ENCODE measurements around the gene XRCC4. TPM values are rescaled to one million over a fixed set of nuclear protein-coding genes. Genes with fewer than 3 reads are reported as not detected.

The XRCC4 gene
- total and polyA plus RNA-seq, 2 of the 13 experiments (the other 11 are each of a cell fraction or from before 2014, with no cell fraction given) = 2.8 to 12.6 TPM

- no peak overlapping the region for H3K4me2 ChIP-seq (ENCODE audit: low read depth, low read length)
- no peaks in the 10 kb centered on the region for H3K79me2 ChIP-seq (ENCODE audit: insufficient read depth, low read length)
- no peak overlapping the region for H3K4me3 ChIP-seq (replicated peaks in 1 of 3; ENCODE audit: insufficient read depth in 1 of 3, low read depth in 2 of 3, low read length in 3 of 3)
- H3K27ac ChIP-seq (ENCODE audit: extremely low read length, insufficient read depth, low read length) = no peak overlapping the region
- FAIRE-seq = no peak
- no peak overlapping the region for H2AFZ ChIP-seq (ENCODE audit: low read length)
- 97% methylated on average over 1 of the region's 1 CpG for WGBS (ENCODE audit: low lambda C conversion rate)
- no peaks in the 10 kb centered on the region for H3K27me3 ChIP-seq (ENCODE audit: control insufficient read depth in 1 of 2, insufficient read depth in 2 of 2, low read length in 2 of 2)
- POLR2A ChIA-PET = no interaction called here
- H3K9me3 ChIP-seq (ENCODE audit: low read length) = peaks cover 18% of the 10 kb centered on the region; the same call in 1 of the 2 replicates
- CTCF ChIA-PET (ENCODE audit: low intra/inter-chr PET ratio, low total read pairs) = no interaction called here
- no peaks in the 10 kb centered on the region for H3K4me1 ChIP-seq (ENCODE audit: insufficient read depth, low read length)
- in situ Hi-C loops (cut with HindIII; ENCODE audit: extremely low pct_ligation_motif_present, low pct_unique_long_range_greater_than_20kb) (no loop called here), intact Hi-C loops (cut with micrococcal nuclease; ENCODE audit: unreplicated experiment) (no loop called here)
- no peaks in the 10 kb centered on the region for H3K36me3 ChIP-seq (replicated peaks in 1 of 2; ENCODE audit: control insufficient read depth in 1 of 2, insufficient read depth in 2 of 2, low read length in 2 of 2)
- ATAC-seq = no peak
- no peak for DNase-seq (ENCODE audit: low spot score)
- H4K20me1 ChIP-seq (ENCODE audit: insufficient read depth, low read length) = no peaks in the 10 kb centered on the region
- no peak overlapping the region for H3K9ac ChIP-seq (ENCODE audit: insufficient read depth, low read depth, low read length)
- no TSS peak for BruUV-seq (replicated peaks)
- no peak for TF ChIP-seq GATA4 (IDR thresholded peaks at IDR 0.05; ENCODE audit: borderline replicate concordance, low read depth)
- no peak for TF ChIP-seq FOXC1 (CRISPR knock-in tag; IDR thresholded peaks at IDR 0.05; ENCODE audit: borderline replicate concordance)
- no peak for TF ChIP-seq IKZF4 (CRISPR knock-in tag; IDR thresholded peaks at IDR 0.05; ENCODE audit: borderline replicate concordance, low read depth, not compliant biosample characterization)
- TF ChIP-seq ZBTB42 (CRISPR knock-in tag; IDR thresholded peaks at IDR 0.05) = no peak
- no peak for TF ChIP-seq RORA (CRISPR knock-in tag; IDR thresholded peaks at IDR 0.05)
- TF ChIP-seq ZNF549 (CRISPR knock-in tag; IDR thresholded peaks at IDR 0.05) = no peak
- TF ChIP-seq ATF2 (CRISPR knock-in tag; IDR thresholded peaks at IDR 0.05) = no peak
- TF ChIP-seq IRF1 (CRISPR knock-in tag; IDR thresholded peaks at IDR 0.05; ENCODE audit: low read depth) = no peak
- TF ChIP-seq EHMT2 (IDR thresholded peaks at IDR 0.05; ENCODE audit: borderline replicate concordance, low read depth, low read length) = no peak
- no peak for TF ChIP-seq MATR3 (CRISPR knock-in tag; IDR thresholded peaks at IDR 0.05)
- TF ChIP-seq HIC2 (CRISPR knock-in tag; IDR thresholded peaks at IDR 0.05; ENCODE audit: low read depth) = no peak
- TF ChIP-seq TCF7 (IDR thresholded peaks at IDR 0.05; ENCODE audit: low read depth) = no peak
- TF ChIP-seq ZBTB21 (CRISPR knock-in tag; IDR thresholded peaks at IDR 0.05) = no peak
- no peak for TF ChIP-seq ZNF317 (CRISPR knock-in tag; IDR thresholded peaks at IDR 0.05)
- TF ChIP-seq KDM1A (CRISPR knock-in tag; IDR thresholded peaks at IDR 0.05) = no peak
- no peak for TF ChIP-seq CREB1 (IDR thresholded peaks at IDR 0.05)
- no peak for TF ChIP-seq CREB1 (CRISPR knock-in tag; IDR thresholded peaks at IDR 0.05)
- TF ChIP-seq GLMP (CRISPR knock-in tag; IDR thresholded peaks at IDR 0.05; ENCODE audit: borderline replicate concordance) = no peak
- no peak for TF ChIP-seq WIZ (CRISPR knock-in tag; IDR thresholded peaks at IDR 0.05)
These were observed 276.4 kb downstream of the XRCC4 start for GRCh38 chr5:83353774-83354173.
